Activated B cell treated with CpG ODN at 0.5 μM for 24 hours (primary cell): Measurements from ENCODE around the gene FSTL4. TPM values are rescaled to one million over a fixed set of nuclear protein-coding genes. Genes with fewer than 3 reads are reported as not detected.

ENCODE experiments used
- ATAC-seq: fragments of 200-7000 bp; cut with Tn5 transposase; one replicate; pipeline ENCODE4 v1.10.0; 2021; ENCODE audit warnings: low read depth, mild to moderate bottlenecking, moderate library complexity
- CTCF ChIA-PET: fragments of 350-600 bp; sonication (Branson Sonifier 250); formaldehyde crosslinking; loops from one replicate; lab custom pipeline; 2021; ENCODE audit warnings: antibody characterized with exemption; lab: Charles Lee
- POLR2A ChIA-PET: fragments of 350-600 bp; sonication (Branson Sonifier 250); formaldehyde crosslinking; loops from one replicate; lab custom pipeline; 2021; ENCODE audit warnings: antibody characterized with exemption; lab: Charles Lee
- DNase-seq: peaks from one replicate; pipeline ENCODE4 v3.0.0; 2022
- H3K27ac Mint-ChIP-seq: one replicate; pipeline ENCODE4 v1.8.0; 2020; ENCODE audit warnings: mixed read lengths
- H3K27me3 Mint-ChIP-seq: one replicate; pipeline ENCODE4 v1.8.0; 2021; ENCODE audit warnings: mixed read lengths
- H3K36me3 Mint-ChIP-seq: one replicate; pipeline ENCODE4 v1.8.0; 2021; ENCODE audit warnings: low read depth, mixed read lengths
- H3K4me1 Mint-ChIP-seq: one replicate; pipeline ENCODE4 v1.8.0; 2021; ENCODE audit warnings: mixed read lengths
- H3K4me3 Mint-ChIP-seq: one replicate; pipeline ENCODE4 v1.8.0; 2020; ENCODE audit warnings: mild to moderate bottlenecking, mixed read lengths
- H3K9me3 Mint-ChIP-seq: one replicate; pipeline ENCODE4 v1.8.0; 2020; ENCODE audit warnings: mixed read lengths
- intact Hi-C: fragments of 100-400 bp; cut with micrococcal nuclease; formaldehyde crosslinking; loops from one replicate; pipeline ENCODE4 v1.15.1; 2024
- total RNA-seq: library from RNA; stranded (reverse); gene quantifications from 2 replicates; pipeline ENCODE4 v1.2.3, GENCODE V29; 2022
- TF ChIP-seq, protein P1 (sequence below): fragments of 200-600 bp; IDR thresholded peaks from one replicate; pipeline ENCODE4 v1.8.0; 2022; ENCODE audit warnings: antibody characterized with exemption, mild to moderate bottlenecking

The FSTL4 gene
- total RNA-seq, 1 donor from 2014 or later: 1.7 TPM

DNA sequence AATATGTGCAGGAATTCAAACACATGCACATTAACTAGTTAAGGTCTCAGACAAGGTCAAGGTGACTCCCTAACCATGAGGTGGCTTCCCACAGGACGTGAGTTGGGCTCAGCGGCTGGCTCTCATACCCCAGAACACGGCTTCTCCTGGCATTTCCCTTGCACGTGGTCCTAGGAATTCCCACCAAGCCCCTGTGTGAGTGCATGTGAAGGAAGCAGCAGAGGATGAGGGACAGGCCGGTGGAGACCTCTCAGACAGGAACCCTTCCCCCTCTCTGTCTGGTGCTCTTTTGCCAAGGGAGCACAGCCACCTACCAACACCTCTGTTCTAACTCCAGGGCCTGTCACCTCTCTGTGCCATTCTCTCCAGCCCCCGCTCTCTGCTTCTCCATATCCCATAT, 271.0 kb downstream of the FSTL4 start:
- DNase-seq: no peak
- Mint-ChIP-seq H3K9me3 (peaks cover 2% of the 10 kb centered on the region), H3K27me3 (peaks cover 4% of the 10 kb centered on the region), H3K36me3 (no peaks in the 10 kb centered on the region), H3K4me1 (no peaks in the 10 kb centered on the region), H3K4me3 (no peak overlapping the region), H3K27ac (no peak overlapping the region)
- ATAC-seq: no peak
- ChIA-PET POLR2A (no interaction called here), CTCF (interaction anchor here (0.7 kb wide), 1 partner anchor 637 kb away, joined by 4 read pairs; no protein-coding TSS in a partner anchor)
- intact Hi-C loops: no loop called here
- TF ChIP-seq, protein P1, sequence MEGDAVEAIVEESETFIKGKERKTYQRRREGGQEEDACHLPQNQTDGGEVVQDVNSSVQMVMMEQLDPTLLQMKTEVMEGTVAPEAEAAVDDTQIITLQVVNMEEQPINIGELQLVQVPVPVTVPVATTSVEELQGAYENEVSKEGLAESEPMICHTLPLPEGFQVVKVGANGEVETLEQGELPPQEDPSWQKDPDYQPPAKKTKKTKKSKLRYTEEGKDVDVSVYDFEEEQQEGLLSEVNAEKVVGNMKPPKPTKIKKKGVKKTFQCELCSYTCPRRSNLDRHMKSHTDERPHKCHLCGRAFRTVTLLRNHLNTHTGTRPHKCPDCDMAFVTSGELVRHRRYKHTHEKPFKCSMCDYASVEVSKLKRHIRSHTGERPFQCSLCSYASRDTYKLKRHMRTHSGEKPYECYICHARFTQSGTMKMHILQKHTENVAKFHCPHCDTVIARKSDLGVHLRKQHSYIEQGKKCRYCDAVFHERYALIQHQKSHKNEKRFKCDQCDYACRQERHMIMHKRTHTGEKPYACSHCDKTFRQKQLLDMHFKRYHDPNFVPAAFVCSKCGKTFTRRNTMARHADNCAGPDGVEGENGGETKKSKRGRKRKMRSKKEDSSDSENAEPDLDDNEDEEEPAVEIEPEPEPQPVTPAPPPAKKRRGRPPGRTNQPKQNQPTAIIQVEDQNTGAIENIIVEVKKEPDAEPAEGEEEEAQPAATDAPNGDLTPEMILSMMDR: no peak

DNA sequence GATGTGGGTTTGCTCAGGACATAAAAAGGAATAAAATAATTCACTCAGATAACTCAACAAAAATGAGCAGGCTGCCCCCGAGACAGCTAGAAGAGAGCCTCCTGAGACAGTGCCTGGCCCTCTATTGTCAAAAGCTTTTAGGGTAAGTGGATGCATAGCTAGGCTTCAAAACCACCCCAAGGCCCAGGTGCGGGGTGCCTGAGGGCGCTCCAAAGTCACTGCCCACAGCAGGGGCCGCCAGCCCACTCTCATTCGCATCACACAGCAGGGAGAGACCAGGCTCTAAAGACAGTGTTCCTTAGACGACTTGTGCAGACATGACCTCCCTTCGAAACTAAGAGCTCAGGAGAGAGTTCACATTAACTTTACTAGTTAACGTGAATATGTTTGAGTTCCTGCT, 271.5 kb downstream of the FSTL4 start:
- ATAC-seq: no peak
- no peak for DNase-seq
- intact Hi-C loops: no loop called here
- H3K4me3 Mint-ChIP-seq: no peak overlapping the region
- ChIA-PET CTCF (interaction anchor here (0.7 kb wide), 1 partner anchor 638 kb away, joined by 4 read pairs; no protein-coding TSS in a partner anchor), POLR2A (no interaction called here)
- H3K27ac Mint-ChIP-seq: no peak overlapping the region
- H3K36me3 Mint-ChIP-seq: no peaks in the 10 kb centered on the region
- peaks cover under 1% of the 10 kb centered on the region for H3K27me3 Mint-ChIP-seq
- H3K4me1 Mint-ChIP-seq: no peaks in the 10 kb centered on the region
- H3K9me3 Mint-ChIP-seq: peaks cover under 1% of the 10 kb centered on the region
- TF ChIP-seq, protein P1: no peak

DNA sequence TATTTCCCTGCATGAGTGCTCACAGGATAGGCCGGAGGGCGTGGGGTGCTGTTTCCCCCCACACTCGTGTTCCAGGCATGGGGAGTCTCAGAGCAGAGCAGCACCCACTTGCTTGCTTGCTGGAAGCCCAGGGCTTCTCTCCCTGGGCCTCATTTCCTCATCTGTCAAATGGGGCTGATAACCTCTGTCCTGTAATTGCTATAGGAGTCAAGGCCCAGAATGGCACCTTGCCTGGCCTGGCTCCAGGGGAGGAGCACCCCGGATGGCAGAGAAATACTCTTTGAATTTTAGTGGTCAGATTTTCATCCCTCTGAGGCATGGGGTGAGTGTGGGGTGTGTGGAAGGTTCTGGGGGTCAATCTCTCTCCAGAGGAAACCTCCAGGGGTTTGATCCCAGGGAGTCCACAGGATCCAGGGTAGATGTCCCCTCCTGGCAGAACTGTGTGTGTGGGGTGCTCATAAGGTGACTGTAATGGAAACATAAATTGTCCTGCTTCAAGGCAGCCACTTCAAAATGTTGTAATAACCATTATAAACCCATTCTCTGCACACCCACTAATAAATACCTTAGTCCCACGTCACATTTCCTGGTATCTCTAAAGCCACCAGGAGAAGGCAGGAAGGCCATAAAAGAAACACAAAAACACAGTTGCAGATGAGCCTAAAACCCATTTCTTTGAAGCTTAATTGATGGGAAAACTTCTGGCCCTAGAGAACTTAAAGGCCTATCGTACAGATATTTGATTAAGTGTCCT, 272.2 kb downstream of the FSTL4 start:
- CTCF ChIA-PET: interaction anchor here (0.7 kb wide), 1 partner anchor 639 kb away, joined by 4 read pairs; no protein-coding TSS in a partner anchor
- TF ChIP-seq, protein P1: no peak
- no peak for DNase-seq
- Mint-ChIP-seq H3K27me3 (no peaks in the 10 kb centered on the region), H3K4me1 (peaks cover 2% of the 10 kb centered on the region), H3K27ac (no peak overlapping the region), H3K9me3 (no peaks in the 10 kb centered on the region), H3K36me3 (no peaks in the 10 kb centered on the region), H3K4me3 (no peak overlapping the region)
- POLR2A ChIA-PET: no interaction called here
- intact Hi-C loops: no loop called here
- ATAC-seq: no peak

DNA sequence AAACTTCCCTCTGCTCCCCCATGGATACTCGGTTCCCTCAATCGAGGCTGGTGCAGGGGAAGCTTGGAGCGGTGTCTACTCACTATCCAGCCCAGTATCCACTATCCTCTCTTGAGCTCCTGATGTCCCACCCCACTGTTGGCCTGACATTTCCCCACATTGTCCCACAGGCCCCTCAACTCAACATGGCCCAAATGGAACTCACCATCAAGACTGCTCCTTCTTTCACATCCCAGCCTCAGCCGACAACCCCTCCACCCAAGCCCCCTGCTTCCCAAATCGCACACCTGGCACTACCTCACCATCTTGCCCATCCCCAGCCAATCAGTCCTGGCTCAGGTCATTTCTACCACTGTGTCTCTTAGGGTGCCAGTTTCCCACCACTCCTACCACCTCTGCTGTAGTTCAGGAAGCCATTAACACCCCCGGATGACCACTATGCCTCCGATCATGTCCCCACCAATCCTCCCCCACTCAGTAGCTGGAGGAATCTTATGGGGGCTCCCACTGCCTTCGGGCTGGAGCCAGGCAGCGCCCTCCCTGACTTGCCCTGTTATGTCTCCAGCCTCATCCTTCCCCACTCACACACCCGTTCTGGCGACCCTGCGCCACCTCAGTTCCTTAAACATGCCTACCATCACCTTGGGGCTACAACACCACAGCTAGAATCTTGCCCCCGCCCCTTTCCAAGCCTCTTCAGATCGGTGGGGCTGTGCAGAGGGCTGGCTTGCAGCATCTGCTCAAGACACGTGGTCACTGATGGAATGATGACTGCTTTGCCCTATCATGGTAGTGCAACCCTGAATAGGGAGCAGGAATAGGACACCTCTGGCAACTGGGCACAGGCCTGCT, 273.6 kb downstream of the FSTL4 start:
- ChIA-PET POLR2A (no interaction called here), CTCF (no interaction called here)
- no peak overlapping the region for H3K27ac Mint-ChIP-seq
- H3K36me3 Mint-ChIP-seq: no peaks in the 10 kb centered on the region
- ATAC-seq (no peak), DNase-seq (no peak)
- peaks cover 2% of the 10 kb centered on the region for H3K4me1 Mint-ChIP-seq
- no peak overlapping the region for H3K4me3 Mint-ChIP-seq
- no peaks in the 10 kb centered on the region for H3K27me3 Mint-ChIP-seq
- intact Hi-C loops: no loop called here
- H3K9me3 Mint-ChIP-seq: no peaks in the 10 kb centered on the region
- TF ChIP-seq, protein P1: no peak
